NCI-H82 (cell line): ENCODE measurements around the gene USP40.

ENCODE experiments used
- DNase-seq: peaks from one replicate; lab custom pipeline; 2025; lab: John Stamatoyannopoulos, UW

The USP40 gene

DNA sequence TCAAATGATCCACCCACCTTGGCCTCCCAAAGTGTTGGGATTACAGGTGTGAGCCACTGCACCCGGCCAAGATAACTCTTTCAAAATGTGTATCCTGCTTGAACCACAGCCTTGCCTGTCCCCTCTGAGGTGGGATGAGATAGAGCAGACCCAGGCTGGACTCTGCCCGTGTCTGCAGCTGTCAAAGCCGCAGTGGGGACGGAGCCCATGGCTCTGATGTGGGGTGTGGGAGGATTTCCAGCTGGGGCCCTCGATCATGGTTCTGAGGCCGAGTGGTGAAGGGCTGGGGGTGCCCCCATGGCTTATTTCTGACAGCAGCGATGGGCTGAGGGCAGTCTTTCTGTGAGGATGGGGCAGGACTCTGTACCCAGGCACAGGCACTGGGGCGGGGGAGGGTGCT is 107.8 kb downstream of the USP40 start:
- DNase-seq = no peak

DNA sequence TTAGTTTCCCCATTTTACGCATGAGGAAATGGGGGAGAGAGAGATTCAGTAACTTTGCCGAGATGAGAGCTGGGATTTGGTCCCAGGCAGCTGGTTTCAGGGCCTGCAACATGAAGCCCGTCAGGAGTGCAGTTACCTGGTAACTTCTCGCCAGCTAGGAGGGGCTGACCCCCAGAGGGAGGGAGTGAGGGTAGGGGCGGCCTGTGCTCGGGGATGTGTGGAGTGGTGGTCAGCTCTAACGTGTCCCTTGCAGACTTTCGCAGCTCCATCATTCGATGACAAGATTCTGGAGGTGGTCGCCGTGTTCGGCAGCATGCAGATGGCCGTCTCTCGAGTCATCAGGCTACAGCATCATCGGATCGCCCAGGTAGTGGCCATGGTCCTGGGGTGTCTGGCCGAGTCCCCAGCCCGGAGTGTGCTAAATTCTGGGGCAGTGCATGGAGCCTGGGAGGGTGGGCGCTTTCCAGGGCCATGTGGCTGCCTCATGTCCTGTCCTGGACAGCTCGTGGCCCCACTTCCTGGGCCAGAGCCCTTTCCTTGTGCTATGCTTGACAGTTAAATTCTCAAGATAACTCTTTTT is 108.5 kb downstream of the USP40 start:
- DNase-seq = no peak

DNA sequence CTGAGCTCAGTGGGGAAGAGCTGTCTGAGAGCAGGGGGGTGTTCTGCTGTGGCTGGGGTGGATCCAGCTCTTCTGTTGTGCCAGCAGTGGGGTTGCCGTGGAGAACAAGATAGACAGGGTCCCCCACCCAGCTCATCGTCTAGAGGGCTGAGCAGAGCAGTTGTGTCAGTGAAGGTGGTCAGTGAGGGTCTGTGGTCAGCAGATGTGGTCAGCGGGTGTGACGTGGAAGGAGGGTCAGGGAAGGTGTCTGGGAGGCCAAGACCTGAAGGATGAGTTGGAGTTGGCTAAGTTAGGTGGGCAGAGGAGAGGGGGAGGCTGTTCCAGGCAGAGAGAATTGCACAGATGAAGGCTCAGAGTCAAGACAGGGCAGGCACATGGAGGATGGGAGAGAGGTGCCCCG is 109.2 kb downstream of the USP40 start:
- DNase-seq = no peak

DNA sequence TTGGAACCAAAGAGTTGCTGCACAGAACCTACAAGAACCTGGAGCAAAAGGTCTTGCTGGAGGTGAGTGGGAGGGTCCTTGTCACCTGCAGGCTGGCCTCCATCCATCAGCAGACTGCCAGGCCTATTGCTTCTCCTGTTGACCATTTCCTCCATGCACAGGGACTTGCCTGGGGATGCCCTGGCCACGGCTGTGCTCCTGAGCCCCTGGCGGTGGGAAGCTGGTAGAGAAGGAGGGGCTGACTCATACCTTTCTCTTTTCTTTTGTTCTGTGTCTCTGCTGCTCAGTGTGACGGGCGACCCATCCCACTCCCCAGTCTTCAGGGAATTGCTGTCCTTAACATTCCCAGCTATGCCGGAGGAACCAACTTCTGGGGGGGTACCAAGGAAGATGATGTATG is 109.6 kb downstream of the USP40 start:
- DNase-seq = no peak

DNA sequence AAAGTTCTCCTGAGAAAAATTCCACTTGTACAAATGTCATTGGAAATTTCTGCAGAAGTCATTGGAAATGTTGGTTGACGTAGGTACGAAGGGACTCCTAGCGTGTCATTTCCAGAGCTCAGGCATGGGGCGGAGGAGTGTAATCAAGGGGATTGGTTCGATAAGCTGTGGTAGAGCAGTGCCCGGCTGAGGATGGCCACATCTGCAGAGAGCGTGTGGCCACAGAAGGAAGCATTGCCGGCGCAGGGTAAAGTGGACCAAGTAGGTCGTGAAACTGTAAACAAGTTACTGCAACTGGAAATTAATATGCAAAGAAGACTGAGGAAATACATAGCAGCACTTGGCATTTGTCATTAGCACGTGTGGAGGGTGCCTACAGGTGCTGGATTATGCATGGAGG is 110.5 kb downstream of the USP40 start:
- DNase-seq = no peak

DNA sequence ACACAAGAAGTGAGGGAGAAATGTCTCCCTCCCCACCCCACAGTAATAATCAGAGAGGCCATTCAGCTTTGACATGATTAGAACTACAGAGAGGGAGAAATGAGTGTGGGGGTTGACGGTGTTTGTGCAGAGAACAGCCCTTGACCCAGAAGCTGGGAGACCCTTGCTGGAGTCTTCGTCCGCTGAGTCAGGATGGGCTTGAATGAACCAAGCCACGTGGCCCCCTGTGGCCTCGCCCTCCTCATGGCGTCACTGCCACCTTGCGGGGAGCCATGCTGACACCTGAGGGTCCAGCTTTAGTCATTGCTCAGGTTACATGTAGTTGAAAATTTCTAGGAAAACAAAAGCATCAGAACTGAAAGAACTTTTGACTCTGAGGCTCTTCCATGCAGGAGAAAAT is 111.1 kb downstream of the USP40 start:
- DNase-seq = no peak

DNA sequence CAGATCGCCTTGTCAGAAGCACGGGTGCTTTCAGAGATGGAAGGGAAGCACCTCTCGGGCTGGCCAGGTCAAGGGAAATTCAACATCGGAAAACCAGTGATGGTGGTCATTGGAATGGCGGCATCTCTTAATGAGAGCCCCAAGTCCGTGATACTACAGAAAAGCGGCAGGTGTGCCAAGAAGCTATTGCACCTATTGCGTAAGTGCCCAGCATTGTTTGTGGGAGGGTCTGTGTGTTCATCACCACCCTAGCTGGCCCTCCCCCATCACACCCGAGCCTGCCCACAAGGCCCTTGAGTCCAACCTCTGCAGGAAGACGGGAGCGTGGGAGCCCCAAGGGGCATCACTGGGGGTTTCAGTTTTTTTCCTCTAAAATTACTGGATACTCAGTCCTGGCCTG is 111.6 kb downstream of the USP40 start:
- no peak for DNase-seq

DNA sequence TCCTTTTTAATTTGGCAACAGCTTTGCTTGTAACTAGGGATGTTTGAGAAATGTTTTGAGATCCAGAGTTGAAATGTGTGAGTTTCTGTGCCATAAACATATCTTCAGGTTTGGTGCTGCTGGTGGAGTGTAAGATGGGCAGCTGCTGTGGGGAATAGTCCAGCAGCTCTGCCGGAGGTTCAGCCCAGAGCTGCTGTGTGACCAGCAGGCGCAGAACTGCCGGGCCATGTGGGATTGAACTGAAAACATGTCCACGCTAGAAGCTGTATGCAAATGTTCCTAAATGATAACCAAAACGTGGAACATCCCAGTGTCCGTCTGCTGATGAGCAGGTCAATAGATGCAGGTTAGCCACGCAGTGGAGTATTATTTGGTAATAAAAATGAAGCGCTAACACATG is 112.7 kb downstream of the USP40 start:
- no peak for DNase-seq

DNA sequence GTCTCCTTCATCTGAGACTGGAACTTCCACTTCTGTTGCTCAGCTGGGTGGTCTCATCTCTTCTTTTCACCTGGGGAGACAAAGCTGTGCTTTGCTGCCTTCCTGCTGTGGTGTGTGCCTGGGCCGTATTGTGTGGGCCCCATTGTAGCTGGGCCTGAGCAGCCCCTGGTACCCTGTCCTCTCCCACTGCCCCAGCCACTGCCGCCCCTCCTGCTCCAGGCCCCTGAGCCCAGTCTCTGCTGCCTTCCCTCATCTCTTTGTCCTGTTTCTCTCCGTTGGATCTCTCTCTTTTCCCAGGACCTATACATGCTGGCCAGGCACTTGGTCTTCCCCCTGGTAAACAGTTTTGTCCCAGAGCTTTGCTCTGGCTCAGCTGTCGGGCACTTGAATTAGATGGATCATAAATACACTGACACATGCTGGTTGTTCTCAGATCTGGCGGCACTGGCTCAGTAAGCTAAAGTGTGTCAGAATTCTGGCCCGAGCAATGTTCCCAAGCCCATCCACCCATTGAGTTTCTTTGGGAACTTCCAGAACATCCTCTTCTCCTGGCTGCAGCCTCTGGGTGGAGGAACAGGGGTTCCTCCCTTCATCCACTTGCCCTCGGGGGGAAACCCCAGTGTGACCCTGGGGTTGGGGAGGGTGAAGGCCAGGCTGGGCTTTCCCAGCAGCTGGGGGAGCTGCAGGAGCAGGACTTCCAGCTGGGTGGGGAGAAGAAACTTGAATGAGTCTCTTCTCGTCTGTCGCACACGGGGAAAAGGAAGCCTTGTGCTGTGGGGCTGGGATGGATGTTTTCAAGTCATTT is 113.3 kb downstream of the USP40 start:
- no peak for DNase-seq

DNA sequence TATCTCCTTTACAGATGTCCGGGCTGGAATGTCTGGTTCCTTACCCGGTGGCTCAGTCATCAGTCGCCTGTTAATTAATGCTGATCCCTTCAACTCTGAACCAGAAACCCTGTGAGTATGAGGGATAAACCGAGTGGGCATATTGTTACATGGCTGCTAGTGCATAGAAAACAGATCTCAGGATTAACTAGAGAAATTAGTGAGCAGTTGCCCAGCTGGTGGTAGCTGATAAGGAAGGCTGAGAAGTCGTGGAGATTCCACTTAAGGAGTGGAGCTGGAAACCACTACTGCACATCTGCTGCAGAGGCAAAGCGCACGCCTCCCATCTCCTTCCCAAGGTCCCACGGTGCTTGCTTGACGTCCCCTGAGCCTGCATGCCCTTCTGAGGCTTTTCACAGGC is 114.6 kb downstream of the USP40 start:
- peak; percentile 87 for DNase-seq

DNA sequence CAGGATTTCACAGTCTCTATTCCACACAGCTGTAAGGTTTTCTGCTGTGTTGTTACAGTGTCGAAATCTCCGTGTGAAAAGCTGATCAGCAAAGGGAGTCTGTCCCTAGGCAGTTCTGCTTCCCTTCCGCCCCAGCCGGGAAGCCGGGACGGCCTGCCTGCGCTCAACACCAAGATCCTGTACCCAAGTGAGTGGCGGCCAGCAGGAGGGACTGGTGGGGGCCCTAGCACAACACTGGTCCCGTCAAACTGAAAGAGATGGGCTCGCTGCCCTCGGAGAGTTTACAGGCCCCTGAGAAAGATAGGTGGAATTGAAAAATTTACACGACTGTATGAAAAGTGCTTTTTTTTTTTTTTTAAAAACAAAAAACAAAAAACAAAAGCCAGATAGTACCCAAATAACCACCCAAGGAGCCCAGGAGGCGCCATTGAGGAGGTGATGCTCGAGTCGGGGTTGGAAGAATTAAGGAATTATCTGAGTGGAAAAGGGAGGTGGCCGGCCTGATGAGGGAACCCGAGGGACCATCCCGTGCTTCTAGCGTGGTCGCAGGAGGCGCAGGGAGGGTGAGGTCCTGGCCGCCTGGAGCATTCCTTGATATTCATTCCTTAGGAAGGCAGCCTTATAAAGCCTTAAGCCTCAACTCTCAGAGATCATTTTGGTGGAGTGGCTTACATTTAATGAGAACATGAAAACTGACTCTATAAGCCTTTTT is 115.6 kb downstream of the USP40 start:
- no peak for DNase-seq

DNA sequence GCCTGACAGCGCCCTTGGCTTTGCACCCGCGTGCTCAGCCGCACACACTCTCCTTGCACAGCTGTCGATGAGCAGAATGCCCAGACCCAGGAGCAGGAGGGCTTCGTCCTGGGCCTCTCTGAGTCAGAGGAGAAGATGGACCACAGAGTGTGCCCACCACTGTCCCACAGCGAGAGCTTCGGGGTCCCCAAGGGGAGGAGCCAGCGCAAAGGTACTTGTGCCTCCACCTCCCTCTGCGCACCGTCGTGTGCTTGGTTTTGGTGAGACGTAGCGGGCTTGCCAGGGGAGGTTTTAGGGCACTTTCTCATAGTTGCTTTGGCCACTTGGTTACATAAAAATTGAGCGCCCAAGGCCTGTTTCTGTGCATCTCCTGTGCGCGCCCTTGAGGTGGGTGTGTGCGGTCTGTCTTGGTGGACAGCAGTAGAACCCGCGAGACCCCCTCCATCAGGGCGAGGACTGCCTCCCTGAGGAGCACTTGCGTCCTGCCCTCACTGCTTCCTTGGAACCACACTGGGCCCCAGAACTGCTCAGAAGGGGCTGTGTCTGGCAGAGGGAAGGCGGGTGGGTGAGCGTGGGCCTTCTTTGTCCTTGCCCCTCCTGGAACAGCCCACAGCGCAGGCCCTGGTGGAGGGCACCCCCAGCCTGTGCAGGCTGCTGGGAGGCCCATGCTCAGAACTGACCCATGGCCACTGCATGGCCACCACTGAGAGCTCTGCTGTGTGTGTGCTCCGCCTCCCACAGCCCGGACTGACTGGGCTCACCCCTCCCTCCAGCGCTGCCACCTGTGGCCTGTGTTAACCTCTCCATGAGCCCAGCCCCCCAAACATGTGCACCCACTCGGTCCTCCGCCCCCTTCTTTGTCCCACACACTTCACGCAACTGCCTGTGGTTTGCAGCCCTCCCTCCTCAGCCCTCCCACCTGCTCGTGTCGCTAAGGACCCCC is 116.4 kb downstream of the USP40 start:
- DNase-seq = peak; percentile 8

DNA sequence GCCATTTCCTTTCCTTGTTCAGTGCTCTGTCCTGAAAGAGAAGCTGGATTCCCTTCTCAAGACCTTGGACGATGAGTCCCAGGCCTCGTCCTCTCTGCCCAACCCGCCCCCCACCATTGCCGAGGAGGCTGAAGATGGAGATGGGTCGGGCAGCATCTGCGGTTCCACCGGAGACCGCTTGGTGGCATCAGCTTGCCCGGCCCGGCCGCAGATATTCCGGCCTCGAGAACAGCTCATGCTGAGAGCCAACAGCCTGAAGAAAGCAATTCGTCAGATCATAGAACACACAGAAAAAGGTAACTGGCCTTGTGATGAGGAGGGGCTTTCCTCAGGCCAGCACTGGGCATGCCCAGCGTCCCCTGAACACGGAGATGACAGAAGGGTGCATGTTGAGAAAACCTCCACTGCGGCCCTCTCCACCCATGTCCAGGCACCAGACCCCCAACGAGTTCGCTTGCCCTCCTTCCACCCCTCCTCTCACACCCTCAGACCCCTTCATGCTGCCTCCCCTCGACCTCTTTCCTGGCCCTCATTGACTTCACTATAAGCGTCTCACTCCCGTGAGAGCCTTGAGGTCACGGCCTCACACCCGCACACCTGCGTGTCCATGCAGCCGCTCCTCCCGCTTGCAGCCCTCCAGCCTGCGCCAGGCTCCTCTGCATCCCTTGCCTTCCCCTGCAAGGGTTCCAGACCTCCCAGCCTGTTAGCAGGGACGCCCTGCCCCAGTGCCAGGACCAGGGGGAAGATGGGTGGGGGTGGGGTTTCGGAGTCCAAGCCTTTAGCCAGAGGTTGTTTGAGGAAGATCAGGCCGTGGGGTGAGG is 117.3 kb downstream of the USP40 start:
- DNase-seq = peak; percentile 62

DNA sequence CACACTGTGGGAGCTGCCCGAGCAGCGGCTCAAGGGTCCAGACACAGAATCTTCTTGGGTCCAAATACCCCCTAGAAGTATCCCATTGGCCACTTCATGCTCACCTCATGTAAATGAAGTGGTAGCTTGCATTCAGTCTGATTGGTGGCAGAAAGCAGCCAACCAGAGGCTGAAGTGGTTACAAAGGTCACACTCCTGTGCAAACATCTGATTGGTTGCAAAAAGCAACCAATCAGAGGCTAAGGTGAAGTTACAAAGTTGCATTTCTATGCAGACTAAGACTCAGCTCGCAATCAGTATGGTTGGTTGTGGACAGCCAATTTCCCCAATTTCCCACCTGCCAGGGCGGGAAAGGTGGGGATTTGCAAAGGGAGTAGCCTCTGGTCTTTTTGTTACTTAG is 118.0 kb downstream of the USP40 start:
- no peak for DNase-seq

DNA sequence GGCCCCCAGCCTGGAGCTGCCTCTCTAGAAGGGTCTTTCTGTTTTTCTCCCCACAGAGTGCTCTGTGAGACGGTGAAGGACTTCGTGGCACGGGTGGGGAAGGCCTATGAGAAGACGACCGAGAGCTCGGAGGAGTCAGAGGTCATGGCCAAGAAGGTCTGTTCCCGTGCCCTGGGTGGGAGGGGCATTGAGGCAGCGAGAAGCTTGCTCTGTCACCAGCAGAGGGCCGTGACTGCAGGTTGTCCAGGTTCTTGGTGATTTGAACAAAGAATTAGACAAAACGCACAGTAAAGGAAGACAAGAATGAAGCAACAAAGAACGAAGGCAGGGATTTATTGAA is 118.4 kb downstream of the USP40 start:
- peak; percentile 44 for DNase-seq

DNA sequence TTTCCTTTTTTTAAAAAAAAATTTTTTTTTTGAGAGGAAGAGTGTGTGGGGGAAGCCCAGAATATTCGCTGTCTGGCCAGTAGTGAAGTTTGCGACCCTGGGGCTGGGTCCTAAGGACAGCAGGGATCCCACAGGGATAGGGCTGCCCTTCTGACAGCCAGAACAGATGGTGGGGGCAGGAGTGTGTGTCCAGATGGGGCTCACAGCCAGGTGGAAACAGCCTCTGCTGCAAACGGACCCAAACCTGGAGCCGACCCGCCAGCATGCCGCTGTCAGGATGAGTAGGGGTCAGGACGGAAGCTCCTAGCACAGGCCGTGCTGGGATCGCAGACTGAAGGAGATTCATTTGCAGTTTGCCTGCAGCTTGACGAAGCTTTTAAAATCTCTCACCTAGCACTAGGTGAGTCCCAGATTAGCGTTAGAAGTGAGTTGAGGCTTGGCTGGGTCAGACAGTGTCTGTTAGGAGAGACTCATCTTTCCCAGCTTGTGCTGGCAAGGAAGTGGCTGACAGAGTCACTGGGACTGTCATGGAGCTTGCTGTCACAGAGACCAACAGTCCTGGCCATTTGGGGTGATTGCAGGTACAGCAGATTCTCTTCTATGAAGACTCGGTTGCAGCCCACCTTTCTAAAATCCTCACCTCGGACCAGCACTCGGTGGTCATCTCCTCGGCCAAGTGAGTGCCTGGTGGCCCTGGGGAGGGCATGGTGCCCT is 118.9 kb downstream of the USP40 start:
- no peak for DNase-seq

DNA sequence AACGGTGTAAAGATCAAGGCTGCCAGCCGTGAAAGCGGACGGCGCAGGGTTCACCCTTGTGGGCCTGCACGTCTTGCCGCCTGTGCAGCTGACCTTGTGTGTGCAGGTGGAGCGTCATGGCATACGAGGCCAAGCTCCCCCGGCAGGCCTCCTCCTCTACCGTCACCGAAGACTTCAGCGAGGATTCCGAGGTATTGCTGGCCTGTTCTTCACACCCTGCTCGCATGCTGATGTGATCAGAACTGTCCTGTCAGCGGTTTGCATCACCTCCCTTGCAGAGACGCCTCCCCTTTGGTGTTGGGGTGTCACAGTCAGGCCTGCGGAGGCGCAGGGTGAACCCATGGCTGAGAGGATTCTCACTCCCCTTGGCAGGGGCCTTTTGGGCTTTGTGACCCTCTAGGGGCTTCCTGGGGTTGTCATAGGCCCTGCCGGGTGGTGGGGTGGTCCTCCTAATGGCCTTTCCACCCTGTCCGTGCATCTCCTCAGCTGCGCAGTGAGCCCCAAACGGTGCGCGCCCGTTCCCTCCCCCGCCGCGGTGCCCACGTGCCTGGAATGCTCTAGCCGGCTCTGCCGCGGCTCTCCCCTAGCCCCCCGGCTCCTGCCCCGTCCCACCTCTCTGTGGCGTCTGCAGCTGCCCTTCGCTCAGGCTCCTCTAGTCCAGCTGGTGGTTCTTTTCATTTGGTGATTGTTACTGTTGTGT is 119.8 kb downstream of the USP40 start:
- DNase-seq = no peak

DNA sequence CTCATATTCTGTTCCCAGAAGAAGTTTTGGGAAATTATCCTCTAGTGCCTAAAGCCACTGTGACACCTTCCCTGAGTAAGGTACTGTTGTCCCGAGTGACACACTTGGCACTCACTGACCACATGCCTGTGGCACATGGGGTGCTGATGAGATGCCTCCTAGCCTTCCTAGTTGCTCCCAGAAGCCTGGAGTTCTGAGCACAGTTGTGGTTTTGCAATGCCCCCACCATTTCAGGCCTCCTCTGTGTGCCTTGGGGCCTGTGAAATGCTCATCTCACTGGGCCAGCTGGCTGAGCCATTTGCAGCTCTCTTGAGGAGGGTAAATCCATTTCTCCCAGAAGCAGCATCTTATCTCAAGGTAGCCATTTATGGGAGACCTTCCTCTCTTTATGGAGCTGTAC is 120.5 kb downstream of the USP40 start:
- DNase-seq = no peak

DNA sequence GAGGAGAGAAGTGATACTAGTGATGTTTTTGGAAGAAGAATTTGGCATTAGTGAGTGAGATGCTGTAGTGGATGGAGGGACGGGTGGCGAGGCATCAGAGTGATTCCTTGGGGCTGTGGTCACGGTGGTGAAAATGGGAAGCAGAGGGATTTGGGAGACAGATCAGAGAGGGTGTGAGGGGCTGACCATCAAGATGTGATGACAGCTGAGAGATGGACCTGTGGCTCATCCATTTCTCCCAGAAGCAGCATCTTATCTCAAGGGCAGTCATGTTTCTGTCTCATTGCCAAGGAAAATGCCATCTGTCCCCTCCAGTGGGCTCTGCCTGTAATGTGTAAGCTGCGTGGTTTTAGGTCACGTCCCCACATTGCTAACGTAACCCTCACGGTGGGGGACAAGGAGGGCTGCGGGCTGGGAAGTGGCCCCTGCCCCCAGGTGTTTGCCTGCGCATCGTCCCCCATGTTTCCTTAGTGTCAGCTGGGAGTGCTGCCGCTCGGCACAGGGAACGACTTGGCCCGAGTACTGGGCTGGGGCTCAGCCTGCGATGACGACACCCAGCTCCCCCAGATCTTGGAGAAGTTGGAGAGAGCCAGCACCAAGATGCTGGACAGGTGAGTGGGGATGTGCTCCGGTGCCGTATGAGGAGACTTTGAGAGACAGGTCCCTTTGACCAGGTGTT is 121.3 kb downstream of the USP40 start:
- no peak for DNase-seq

DNA sequence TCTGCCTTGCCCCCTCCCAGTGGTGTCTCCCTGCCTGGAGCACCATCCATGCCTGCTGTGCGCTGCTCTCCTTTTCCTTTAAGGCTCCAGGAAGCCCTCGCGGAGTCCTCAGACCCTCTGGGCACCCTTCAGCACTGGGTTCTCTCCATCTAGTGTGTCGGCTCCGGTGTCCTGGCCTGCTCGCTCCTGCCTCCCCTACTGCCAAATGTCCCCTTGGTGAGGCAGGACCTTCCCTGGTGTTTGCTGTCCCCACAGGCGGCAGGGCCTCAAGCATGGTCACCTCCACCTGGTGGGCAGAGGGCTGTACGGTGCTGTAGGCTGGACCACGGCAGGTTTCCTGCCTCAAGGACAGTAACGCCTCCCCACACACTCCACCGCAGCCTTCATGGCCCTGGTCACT is 122.1 kb downstream of the USP40 start:
- no peak for DNase-seq
